ENCODE results near the gene PHACTR3.

Gene PHACTR3

DNA sequence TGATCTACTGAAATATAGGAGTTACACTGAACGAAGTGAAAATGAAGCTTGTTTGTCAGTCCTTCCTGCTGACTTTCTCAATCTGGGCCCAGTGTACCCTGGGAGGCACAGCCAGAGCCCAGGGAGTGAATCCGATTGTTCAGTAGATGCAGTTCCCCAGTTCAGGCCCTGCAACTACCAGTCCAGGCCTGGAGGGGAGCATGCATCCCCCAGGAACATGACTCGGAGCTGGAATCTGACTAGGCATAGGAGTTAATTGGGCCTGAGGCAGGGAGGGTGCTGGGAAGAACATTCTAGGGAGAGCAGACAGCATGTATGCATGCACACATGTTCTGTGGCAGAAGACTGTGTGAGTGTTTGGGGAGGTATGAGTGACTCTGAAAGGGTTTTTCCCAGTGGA lies 42.1 kb downstream of the PHACTR3 start:
- no peak for DNase-seq (ENCODE audit: low read depth)

DNA sequence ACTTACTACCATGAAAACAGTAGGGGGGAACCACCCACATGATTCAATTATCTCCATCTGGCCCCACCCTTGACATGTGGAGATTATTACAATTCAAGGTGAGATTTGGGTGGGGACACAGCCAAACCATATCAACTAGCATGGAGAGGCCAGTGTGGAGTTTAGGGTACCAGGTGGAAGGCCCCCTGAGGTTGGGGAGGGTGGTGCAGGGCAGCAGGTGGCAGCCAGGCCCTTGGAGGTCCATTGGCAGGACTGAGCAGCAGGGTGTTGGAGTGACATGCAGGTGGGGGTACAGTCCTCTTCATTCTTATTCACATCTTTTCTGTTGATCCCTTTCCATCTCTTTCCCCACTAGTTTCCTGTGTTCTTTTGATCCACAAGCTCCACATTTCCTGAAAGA lies 42.9 kb downstream of the PHACTR3 start:
- DNase-seq (ENCODE audit: low read depth): no peak

DNA sequence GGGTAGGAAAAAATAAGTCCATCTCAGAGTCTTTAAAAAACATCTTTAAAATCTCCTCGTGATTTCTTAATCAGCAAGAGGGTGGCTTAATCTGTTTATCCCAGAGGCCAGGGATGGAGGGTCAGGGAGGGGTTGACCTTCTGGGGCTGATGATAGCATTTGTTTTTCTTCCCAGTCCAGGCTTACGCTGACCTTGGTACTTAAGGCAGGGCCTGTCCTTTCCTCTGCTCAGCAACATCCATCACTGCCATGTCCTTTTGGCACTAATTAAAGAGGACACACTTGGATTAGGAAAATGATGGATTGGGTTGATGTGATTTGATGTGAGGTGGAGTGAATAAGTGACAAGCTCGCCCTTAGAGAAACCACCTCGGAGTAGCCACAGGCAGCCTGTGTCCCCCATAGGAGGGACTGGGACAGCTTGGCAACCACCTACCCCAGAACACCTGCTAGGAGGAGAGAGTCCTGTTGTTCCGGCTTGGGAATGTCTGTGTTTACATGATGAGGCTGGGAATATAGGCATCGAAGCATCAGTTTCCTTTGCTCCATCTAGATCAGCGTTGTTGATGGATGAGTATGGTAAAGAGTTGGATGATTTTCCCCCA lies 44.2 kb downstream of the PHACTR3 start:
- no peak for DNase-seq (ENCODE audit: low read depth)

DNA sequence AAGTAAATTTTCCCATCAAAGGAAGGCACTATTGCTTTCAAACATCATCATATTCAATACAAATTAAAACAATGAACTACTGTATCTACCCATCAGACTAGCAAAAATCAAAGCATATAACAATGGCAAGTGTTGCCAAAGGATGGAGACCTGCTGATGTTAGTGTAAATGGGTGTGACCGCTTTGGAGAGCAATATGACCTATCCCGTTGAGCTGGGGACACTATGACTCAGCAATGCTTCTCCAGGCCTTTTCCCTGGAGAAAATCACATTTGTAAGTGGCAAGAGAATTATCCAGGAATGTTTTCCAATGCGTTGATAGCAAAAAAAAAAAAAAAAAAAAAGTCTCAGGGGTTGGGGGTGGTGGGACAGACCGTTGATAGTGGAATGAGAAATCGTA lies 46.1 kb downstream of the PHACTR3 start:
- DNase-seq (ENCODE audit: low read depth): no peak

DNA sequence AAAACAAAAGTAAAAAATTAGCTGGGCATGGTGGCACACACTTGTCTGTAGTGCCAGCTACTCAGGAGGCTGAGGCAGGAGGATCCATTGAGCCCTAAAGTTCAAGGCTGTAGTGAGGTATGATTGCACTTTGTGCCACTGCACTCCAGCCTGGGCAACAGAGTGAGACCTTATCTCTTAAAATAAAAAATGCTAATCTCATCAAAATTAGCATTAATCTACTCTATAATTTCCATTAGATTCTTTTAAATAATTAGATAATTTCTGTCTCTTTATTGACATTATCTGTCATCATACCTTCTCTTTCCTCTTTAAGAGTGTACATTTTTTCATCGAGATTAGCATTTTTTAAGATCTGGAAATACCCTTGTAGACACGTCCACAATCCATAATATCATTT lies 48.0 kb downstream of the PHACTR3 start:
- no peak for DNase-seq (ENCODE audit: low read depth)

DNA sequence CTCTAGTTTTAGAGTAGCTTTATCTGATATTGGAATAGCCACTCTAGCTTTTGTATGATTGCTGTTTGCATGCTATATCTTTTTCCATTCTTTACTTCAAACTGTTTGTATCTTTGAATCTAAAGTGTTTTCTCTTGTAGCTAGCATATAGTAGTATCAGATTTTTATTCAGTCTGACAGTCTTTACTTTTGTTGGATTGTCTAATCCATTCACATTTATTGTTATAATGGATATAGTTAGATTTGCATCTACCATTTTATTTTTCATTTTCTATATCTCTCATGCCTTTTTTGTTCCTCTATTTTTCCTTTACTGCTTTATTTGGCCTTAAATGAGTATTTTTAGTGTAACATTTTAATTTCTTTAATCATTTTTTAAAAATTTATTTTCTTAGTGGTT lies 52.1 kb downstream of the PHACTR3 start:
- DNase-seq (ENCODE audit: low read depth): no peak

DNA sequence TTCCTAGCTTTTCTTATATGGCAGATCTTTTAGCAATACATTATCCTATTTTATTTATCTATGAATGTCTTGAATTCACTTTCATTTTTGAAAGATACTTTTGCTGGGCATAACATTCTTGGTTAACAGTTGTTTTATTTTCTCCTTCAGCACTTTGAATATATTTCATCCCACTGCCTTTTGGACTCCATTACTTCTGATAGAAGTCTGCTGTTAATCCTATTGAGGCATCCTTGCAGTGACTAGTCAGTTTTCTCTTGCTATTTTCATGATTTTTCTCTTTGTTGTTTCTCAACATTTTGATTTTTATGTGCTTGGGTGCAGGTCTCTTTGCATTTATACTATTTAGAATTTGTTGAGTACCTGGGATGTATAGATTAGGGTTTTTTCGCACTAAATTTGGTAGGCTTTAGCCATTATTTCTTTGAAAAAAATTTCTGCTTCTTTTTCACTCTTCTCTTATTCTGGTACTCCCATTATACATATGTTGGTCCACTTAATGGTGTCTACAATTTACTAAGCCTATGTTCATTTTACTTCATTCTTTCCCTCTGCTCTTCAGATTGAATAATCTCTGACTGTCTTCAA lies 53.2 kb downstream of the PHACTR3 start:
- DNase-seq (ENCODE audit: low read depth): no peak

DNA sequence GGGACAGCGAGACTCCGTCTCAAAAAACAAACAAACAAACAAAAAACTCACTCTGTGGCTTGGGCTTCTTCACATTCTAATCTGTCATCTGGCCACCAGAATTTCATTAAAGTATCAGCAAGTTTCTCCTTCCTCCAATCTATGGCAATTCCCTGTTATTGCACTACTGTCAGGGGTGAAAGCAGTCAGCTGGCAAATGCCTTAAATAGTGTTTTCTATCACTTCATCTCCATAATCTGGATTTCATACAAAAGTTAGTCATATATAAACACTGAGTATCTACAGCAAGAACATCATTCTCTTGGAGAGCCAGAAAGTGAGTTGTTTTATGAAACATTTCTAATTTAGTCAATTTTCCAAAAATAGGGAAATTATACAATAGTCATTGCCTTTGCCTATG lies 56.1 kb downstream of the PHACTR3 start:
- no peak for DNase-seq (ENCODE audit: low read depth)

DNA sequence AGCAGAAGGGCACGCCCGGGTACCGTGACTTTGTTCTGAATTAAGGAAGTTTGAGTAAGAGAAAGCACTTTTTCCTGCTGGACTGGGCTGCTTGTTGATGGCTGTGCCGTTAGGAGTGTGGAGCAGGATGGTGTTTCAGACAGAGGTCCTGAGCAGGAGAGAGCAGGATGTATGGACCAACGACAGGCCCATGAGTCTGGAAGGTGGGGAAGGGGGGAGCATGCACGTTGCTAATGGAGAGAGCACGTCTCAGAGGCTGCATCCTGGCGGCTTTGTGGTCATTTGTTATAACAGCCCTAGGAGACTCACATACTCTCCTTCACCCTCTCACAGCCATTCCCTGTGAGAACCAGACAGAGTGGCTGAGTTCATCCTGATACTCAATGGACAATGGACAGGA lies 56.8 kb downstream of the PHACTR3 start:
- no peak for DNase-seq (ENCODE audit: low read depth)

DNA sequence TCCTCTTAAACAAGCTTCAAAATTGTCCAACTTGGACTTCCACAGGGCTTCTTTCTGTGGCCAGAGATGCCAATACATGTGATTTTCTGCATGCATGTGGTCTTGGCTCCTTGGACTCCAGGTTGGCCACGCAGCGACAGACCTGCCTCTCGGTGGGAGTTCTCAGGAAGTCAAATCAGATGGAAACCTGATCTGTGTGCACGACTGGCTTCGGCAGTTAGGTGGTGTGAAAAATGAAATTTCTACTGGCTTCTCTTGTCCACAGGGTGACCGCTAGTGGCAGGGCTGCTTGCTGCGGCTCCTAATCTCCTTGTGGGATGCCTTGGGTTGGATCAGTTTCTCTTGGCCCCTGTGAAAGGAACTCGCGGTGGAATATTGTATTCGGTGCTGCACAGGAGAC lies 57.3 kb downstream of the PHACTR3 start:
- no peak for DNase-seq (ENCODE audit: low read depth)

DNA sequence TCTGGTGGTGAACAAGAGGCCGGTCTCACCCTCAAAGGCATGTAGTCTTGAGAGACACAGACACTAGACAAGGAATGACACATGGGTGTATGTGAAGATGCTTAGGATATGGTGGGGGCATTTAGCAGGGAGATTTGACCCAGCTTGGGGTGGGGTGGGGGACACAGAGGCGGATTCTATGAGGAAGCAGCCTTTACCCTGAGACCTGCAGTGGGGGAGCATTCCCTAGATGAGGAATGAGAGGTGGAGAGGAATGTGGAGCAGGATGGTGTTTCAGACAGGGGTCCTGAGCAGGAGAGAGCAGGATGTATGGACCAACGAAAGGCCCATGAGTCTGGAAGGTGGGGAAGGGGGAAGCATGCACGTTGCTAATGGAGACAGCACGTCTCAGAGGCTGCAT lies 57.8 kb downstream of the PHACTR3 start:
- DNase-seq (ENCODE audit: low read depth): no peak

DNA sequence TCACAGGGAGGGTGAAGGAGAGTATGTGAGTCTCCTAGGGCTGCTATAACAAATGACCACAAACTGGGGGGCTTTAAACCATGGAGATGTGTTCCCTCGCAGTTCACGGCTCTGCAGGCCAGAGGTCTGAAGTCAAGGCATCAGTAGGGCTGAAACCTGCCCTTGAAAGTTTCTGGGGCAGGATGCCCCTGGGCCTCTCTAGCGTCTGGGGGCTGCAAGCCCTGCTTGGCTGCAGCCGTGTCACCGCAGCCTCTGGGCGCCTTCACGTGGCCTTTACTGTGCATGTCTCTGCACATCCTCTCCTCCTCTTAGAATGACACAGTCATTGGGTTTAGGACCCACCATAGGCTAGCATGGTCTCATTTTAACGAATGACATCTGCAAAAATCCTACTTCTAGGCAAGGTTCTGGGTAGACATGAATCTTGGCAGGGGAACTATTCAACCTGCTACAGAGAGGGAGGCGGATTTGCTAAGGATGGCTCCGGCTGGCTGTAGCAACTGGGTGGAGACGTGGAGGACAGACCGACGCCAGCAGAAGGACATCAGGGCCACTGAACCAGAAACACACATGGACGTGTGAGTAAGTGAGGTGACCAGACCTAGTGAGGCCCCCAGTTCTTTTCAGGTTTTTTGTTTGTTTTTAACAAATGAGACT lies 58.6 kb downstream of the PHACTR3 start:
- no peak for DNase-seq (ENCODE audit: low read depth)

DNA sequence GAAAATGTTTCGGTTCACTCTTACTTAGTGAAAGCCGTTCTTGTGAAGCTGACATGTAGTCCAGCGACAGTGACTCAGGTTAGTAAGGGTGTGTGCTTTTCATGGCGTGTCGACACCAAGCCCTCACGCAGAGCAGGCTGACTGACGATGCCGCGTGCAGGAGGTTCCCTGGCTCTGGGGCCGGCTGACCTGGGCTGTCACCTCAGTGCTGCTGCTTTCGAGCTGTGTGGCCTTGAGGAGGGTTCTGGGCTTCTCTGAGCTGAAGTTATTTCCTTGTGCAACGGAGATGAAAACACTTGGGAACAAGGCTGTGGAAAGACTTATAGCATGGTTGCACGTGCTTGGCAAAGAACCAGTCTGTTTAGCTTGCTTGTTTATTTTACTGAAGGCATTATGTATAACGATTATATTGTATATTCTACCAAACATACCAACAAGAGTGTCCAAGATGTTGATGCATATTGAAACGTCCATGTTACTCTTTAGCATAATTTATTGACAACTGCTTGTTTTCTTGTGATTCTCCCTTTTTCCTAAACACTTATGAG lies 59.2 kb downstream of the PHACTR3 start:
- no peak for DNase-seq (ENCODE audit: low read depth)

DNA sequence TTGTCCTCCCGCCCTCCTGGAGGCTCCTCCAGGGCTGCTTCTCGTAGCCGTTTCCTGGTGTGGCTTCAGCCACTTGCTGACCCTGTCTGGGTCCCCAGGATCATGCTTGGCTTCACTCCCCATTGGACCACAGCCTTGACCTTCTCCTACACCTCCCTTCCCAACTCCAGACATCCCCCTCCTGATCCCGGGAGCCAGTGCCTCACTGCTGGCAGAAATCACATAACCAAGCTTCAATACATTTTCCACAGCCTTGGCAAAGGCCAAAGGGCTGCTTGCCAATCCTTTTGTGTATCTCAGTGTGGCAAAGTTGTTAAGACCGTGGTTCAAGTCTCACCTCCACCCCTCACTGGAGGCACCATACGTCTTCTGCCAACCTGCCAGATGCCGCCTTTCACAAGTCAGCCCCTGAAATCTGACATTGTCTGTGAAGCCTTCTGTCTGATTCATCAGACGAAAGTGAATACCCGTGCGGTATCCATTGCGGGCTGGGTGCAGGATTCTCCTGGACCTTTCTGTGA lies 60.1 kb downstream of the PHACTR3 start:
- DNase-seq (ENCODE audit: low read depth): no peak

DNA sequence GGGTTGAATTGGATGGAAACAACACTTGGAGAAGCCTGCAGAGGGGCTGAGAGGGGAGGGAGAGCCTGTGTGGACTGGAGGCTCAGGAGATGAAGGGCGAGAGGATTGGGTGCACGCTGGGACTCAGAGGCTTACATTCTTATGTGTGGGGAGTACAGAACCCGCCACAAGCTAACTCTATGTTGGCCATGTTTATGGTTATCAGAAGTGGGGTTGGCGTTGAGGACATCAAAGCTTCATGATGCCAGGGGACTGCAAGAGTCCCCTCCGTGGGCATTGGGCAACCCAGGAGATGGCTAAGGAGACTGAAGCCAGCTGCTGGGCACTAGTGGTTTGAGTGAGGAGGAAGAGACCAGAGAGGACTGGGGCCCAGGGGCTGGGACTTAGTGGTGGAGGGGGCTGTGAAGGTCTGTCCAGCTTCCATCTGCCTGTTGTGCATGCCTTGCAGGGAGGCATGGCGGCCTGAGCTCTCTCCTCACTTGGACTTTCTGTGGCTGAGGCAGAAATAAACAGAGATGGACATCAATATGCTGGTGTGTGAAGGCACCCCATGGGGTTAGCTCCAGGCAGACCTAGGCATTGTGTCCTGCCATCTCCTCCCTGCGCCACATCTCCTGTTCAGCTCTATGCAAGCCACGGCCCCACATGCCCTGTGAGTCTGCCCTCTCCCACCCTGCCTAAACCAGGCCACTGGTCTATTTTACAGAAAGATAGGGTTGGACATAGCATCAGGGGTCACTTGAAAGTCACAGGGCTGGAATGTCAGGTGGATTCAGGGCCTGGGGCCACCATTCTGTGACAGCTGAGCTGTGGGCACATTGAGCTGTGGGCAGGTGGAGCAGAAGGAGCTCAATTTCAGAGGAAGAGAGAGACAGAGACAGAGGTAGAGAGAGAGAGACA lies 61.6 kb downstream of the PHACTR3 start:
- no peak for DNase-seq (ENCODE audit: low read depth)

DNA sequence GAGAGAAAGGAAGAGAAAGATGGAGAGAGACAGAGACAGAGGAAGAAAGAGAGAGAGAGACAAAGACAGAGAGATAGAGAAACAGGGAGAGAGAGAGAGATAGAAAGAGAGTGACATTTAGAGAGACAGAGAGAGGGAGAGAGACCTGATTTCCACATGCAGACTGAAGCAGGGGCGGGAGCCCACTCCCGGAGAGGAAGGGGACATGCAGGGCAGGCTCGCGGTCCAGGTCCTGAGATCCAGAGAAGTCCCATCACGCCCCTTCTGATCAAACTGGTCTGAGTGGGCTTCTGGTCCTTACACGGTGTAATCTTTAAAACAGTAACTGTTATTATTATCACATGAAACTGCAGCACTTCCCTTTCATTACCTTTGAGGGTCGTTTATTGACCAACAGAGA lies 62.2 kb downstream of the PHACTR3 start:
- no peak for DNase-seq (ENCODE audit: low read depth)

DNA sequence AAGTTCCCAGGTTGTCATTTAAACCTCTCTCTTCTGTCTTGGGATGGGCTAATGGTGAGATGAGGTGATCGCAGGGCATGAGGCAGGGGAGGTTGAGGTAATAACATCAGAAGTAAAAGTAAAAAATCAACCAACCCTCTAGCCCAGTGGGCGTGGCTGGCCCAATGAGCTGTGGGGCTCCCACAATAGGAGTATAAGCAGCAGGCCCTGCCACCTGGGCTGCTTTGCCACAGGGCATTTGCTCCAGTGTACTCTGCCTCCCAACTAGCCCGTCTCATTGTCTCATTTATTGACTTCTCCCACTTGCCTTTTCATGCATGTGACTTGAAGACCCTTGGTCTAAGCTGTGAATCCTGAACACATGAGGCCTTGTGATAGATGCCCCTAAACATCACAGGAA lies 62.8 kb downstream of the PHACTR3 start:
- no peak for DNase-seq (ENCODE audit: low read depth)

DNA sequence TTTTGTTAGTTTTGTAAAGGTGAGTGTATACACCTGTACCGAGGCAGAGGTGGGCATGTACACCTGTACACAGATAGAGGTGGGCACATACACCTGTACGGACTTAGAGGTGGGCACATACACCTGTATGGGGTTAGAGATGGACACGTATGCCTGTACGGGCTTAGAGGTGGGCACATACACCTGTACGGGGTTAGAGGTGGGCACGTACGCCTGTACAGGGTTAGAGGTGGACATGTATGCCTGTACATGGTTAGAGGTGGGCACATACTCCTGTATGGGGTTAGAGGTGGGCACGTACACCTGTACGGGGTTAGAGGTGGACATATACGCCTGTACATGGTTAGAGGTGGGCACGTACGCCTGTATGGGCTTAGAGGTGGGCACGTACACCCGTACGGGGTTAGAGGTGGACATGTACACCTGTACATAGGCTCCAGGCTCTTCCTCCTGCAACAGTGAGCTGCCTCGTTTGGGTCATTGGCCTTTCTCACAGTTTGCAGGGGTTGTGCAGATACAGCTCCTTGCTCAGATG lies 63.7 kb downstream of the PHACTR3 start:
- no peak for DNase-seq (ENCODE audit: low read depth)

DNA sequence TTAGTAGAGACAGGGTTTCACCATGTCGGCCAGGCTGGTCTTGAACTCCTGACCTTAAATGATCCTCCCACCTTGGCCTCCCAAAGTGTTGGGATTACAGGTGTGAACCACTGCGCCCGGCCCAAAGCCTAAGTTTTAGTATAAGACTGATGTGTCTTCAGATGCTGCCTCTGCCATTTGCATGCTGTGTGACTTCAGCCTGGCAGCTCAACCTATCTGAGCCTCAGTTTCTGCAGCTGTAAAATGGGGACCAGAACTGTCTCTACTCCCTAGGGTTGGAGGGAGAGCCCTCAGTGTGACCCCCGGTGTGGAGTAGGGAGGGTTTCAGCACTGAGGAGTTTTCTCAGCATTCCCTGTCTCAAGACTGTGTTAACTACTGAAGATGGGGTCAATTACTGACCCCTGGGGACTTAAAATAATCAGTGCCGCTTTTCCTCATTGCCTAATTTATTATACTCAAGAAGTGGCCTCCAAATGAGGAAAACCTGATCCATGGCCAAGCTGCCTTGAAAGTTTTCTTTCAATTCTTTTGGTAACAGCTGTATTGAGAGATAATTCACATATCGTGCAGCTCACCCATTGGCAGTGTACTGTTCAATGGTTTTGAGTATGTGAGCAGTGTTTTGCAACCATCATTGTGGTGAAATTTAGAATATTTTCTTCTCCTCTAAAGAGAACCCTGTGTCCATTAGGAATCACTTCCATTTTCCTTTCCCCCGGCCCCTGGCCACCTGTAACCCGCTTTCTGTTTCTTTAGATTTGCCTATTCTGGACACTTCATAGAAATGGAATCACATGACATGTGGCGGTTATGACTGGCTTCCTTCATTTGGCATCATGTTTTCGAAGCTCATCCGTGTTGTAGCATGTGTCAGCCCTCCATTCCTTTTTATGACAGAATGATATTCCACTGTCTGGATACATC lies 64.8 kb downstream of the PHACTR3 start:
- no peak for DNase-seq (ENCODE audit: low read depth)

DNA sequence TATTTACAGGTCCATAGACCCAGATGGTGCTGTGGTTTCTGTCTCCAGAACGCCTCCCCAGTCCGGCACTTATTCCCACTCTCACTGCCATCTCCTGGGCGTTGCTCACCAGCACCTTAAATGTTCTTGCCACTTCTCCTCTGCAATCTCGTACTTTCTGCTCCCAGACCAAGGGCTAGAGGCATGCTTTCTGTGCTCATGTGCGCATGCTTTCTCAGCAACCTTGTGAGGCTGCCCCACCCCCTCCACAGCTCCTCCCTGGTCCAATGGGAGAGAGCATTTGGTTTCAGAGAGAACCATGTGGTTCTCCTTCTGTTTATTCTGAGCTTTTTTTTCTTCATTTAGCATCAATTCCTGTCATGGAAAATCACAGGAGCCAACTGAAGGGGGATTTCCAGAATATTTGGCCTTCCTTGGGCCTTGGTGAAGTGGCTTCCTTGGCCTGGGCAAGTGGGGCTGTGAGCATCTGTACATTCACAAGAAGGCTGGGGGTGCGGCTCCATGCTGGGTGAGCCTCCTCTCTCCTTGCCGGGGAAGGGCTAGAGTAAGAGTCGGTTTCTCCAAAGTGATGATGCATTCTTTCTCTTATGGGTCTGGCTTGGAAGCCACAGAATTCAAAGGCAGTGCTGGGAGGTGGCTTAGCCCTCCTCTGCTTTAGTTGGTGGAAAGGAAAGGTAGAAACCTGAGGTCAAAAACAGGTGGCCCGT lies 66.6 kb downstream of the PHACTR3 start:
- no peak for DNase-seq (ENCODE audit: low read depth)

Data from GM04503 (cell line).